ENCODE results near the gene AAMDC.
"Not testable (repeated sequence)": the region's sequence is repeated elsewhere in the genome, so short reads cannot be mapped to it uniquely, and the experiment has no call there.

AAMDC gene

GRCh38 chr11:77873345-77873744, 52.4 kb downstream of the AAMDC start:
- no peaks in the 10 kb centered on the region for H3K79me2 ChIP-seq (ENCODE audit: control insufficient read depth, insufficient read depth, low read length, poor library complexity)
- no peaks in the 10 kb centered on the region for H3K9me3 ChIP-seq (ENCODE audit: insufficient read depth, low read depth, low read length)
- H2BK120ac ChIP-seq (ENCODE audit: insufficient read depth, low read length, poor library complexity): no peak overlapping the region
- H3K79me1 ChIP-seq (ENCODE audit: low read length): no peaks in the 10 kb centered on the region
- H4K91ac ChIP-seq (ENCODE audit: low read depth, low read length): no peak overlapping the region
- H3K18ac ChIP-seq (ENCODE audit: low read length): no peak overlapping the region
- no peak for DNase-seq
- H4K8ac ChIP-seq (ENCODE audit: low read depth, low read length): no peak overlapping the region
- WGBS (ENCODE audit: extremely low coverage, insufficient coverage, insufficient read length): no CpG with 5 or more reads among the region's 1 CpG
- H2AFZ ChIP-seq (ENCODE audit: insufficient read depth, low read length, poor library complexity): no peak overlapping the region
- no peak overlapping the region for H2BK12ac ChIP-seq (ENCODE audit: low read length)
- no peaks in the 10 kb centered on the region for H3K27me3 ChIP-seq (ENCODE audit: insufficient read depth, low read length)
- H3K4me1 ChIP-seq (ENCODE audit: control insufficient read depth in 1 of 2, insufficient read depth in 2 of 2, low read length in 2 of 2): peaks cover 0 to 2% of the 10 kb centered on the region in 2 experiments
- no peak overlapping the region for H3K4ac ChIP-seq (ENCODE audit: low read depth, low read length)
- H3K4me3 ChIP-seq (ENCODE audit: low read depth, low read length): no peak overlapping the region
- no peak overlapping the region for H2BK5ac ChIP-seq (ENCODE audit: low read depth, low read length, poor library complexity)
- no peak overlapping the region for H3K4me2 ChIP-seq (ENCODE audit: low read length)
- H3K23ac ChIP-seq (ENCODE audit: low read length): no peak overlapping the region
- H3K14ac ChIP-seq (ENCODE audit: low read length): no peak overlapping the region
- H3K9ac ChIP-seq (ENCODE audit: low read length): no peak overlapping the region
- H3K27ac ChIP-seq (ENCODE audit: low read depth, low read length): no peak overlapping the region
- H2AK5ac ChIP-seq (ENCODE audit: low read length): no peak overlapping the region
- no peak overlapping the region for H4K12ac ChIP-seq (ENCODE audit: low read depth, low read length)
- peaks cover 6 to 15% of the 10 kb centered on the region in 2 experiments for H3K36me3 ChIP-seq (ENCODE audit: control insufficient read depth in 1 of 2, insufficient read depth in 2 of 2, low read length in 2 of 2)

DNA sequence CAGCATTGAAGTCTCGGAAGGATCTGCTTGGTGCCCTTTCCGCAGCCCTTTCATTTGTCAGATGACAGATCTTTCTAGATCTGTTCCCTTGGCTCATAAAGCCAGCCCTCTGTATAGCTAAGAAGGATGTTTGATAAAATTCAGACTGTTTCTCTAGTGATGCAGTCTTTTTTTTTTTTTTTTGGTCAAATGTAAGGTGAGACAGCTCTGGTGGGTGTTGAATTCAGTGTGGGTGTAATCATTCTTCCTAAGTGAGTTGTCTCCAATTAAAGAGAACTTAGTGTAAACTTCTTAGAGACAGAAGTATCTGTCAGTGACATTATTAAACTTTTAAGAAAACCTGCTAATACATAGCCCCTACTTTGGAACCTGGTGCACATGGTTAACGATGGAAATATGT, 53.3 kb downstream of the AAMDC start:
- Histone ChIP-seq H2BK120ac (ENCODE audit: insufficient read depth, low read length, poor library complexity) (no peak overlapping the region), H3K4ac (ENCODE audit: low read depth, low read length) (no peak overlapping the region), H3K36me3 (ENCODE audit: control insufficient read depth in 1 of 2, insufficient read depth in 2 of 2, low read length in 2 of 2) (peaks cover 6 to 21% of the 10 kb centered on the region in 2 experiments), H3K14ac (ENCODE audit: low read length) (no peak overlapping the region), H2AFZ (ENCODE audit: insufficient read depth, low read length, poor library complexity) (no peak overlapping the region), H3K27me3 (ENCODE audit: insufficient read depth, low read length) (no peaks in the 10 kb centered on the region), H3K79me1 (ENCODE audit: low read length) (no peaks in the 10 kb centered on the region), H3K79me2 (ENCODE audit: control insufficient read depth, insufficient read depth, low read length, poor library complexity) (no peaks in the 10 kb centered on the region), H3K18ac (ENCODE audit: low read length) (no peak overlapping the region), H3K4me1 (ENCODE audit: control insufficient read depth in 1 of 2, insufficient read depth in 2 of 2, low read length in 2 of 2) (peaks cover 0 to 2% of the 10 kb centered on the region in 2 experiments), H4K8ac (ENCODE audit: low read depth, low read length) (no peak overlapping the region), H3K9me3 (ENCODE audit: insufficient read depth, low read depth, low read length) (no peaks in the 10 kb centered on the region), H3K27ac (ENCODE audit: low read depth, low read length) (no peak overlapping the region), H4K12ac (ENCODE audit: low read depth, low read length) (no peak overlapping the region), H2BK5ac (ENCODE audit: low read depth, low read length, poor library complexity) (no peak overlapping the region), H4K91ac (ENCODE audit: low read depth, low read length) (no peak overlapping the region), H2BK12ac (ENCODE audit: low read length) (no peak overlapping the region), H3K4me2 (ENCODE audit: low read length) (no peak overlapping the region), H3K4me3 (ENCODE audit: low read depth, low read length) (no peak overlapping the region), H2AK5ac (ENCODE audit: low read length) (no peak overlapping the region), H3K9ac (ENCODE audit: low read length) (no peak overlapping the region), H3K23ac (ENCODE audit: low read length) (no peak overlapping the region)
- no CpG with 5 or more reads among the region's 3 CpGs for WGBS (ENCODE audit: extremely low coverage, insufficient coverage, insufficient read length)
- DNase-seq: no peak

GRCh38 chr11:77876045-77876444, 55.1 kb downstream of the AAMDC start:
- Histone ChIP-seq H3K4me1 (ENCODE audit: control insufficient read depth in 1 of 2, insufficient read depth in 2 of 2, low read length in 2 of 2) (peaks cover 0 to 2% of the 10 kb centered on the region in 2 experiments), H3K9me3 (ENCODE audit: insufficient read depth, low read depth, low read length) (peaks cover 2% of the 10 kb centered on the region), H4K91ac (ENCODE audit: low read depth, low read length) (no peak overlapping the region), H2BK120ac (ENCODE audit: insufficient read depth, low read length, poor library complexity) (no peak overlapping the region), H3K27me3 (ENCODE audit: insufficient read depth, low read length) (no peaks in the 10 kb centered on the region), H2BK12ac (ENCODE audit: low read length) (no peak overlapping the region), H4K12ac (ENCODE audit: low read depth, low read length) (no peak overlapping the region), H3K14ac (ENCODE audit: low read length) (no peak overlapping the region), H2AFZ (ENCODE audit: insufficient read depth, low read length, poor library complexity) (no peak overlapping the region), H3K9ac (ENCODE audit: low read length) (no peak overlapping the region), H3K18ac (ENCODE audit: low read length) (no peak overlapping the region), H3K79me1 (ENCODE audit: low read length) (no peaks in the 10 kb centered on the region), H3K4me3 (ENCODE audit: low read depth, low read length) (no peak overlapping the region), H3K23ac (ENCODE audit: low read length) (no peak overlapping the region), H3K36me3 (ENCODE audit: control insufficient read depth in 1 of 2, insufficient read depth in 2 of 2, low read length in 2 of 2) (peaks cover 6 to 22% of the 10 kb centered on the region in 2 experiments), H4K8ac (ENCODE audit: low read depth, low read length) (no peak overlapping the region), H3K27ac (ENCODE audit: low read depth, low read length) (no peak overlapping the region), H2AK5ac (ENCODE audit: low read length) (no peak overlapping the region), H2BK5ac (ENCODE audit: low read depth, low read length, poor library complexity) (no peak overlapping the region), H3K4ac (ENCODE audit: low read depth, low read length) (no peak overlapping the region), H3K4me2 (ENCODE audit: low read length) (no peak overlapping the region), H3K79me2 (ENCODE audit: control insufficient read depth, insufficient read depth, low read length, poor library complexity) (no peaks in the 10 kb centered on the region)
- DNase-seq: peak; percentile 25 to 58
- no CpG with 5 or more reads among the region's 3 CpGs for WGBS (ENCODE audit: extremely low coverage, insufficient coverage, insufficient read length)

DNA sequence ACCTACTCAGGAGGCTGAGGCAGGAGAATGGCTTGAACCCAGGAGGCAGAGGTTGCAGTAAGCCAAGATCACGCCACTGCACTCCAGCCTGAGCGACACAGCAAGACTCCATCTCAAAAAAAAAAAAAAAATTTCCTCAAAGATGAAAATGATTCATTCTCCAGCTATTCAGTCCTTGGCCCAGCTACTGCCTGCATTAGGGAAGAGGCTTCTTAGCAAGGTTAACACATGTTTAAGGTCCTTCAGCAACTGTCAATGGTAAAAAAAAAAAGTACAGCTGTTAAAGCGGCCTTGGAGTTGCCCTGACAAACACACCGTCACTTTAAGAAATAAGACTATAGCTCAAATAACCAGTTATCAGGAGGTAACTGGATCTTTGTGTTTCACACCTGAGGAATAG, 57.3 kb downstream of the AAMDC start:
- not testable (repeated sequence) for H2BK5ac ChIP-seq (ENCODE audit: low read depth, low read length, poor library complexity); H2AFZ ChIP-seq (ENCODE audit: insufficient read depth, low read length, poor library complexity); H3K9ac ChIP-seq (ENCODE audit: low read length); H3K4me3 ChIP-seq (ENCODE audit: low read depth, low read length); H2BK12ac ChIP-seq (ENCODE audit: low read length); H3K9me3 ChIP-seq (ENCODE audit: insufficient read depth, low read depth, low read length); H3K4ac ChIP-seq (ENCODE audit: low read depth, low read length); H3K14ac ChIP-seq (ENCODE audit: low read length); H3K79me1 ChIP-seq (ENCODE audit: low read length); H4K12ac ChIP-seq (ENCODE audit: low read depth, low read length); H2BK120ac ChIP-seq (ENCODE audit: insufficient read depth, low read length, poor library complexity); H3K79me2 ChIP-seq (ENCODE audit: control insufficient read depth, insufficient read depth, low read length, poor library complexity); H3K23ac ChIP-seq (ENCODE audit: low read length); H3K27ac ChIP-seq (ENCODE audit: low read depth, low read length); H3K4me1 ChIP-seq (ENCODE audit: control insufficient read depth in 1 of 2, insufficient read depth in 2 of 2, low read length in 2 of 2); H4K91ac ChIP-seq (ENCODE audit: low read depth, low read length); H3K27me3 ChIP-seq (ENCODE audit: insufficient read depth, low read length); H3K4me2 ChIP-seq (ENCODE audit: low read length); H3K18ac ChIP-seq (ENCODE audit: low read length); H4K8ac ChIP-seq (ENCODE audit: low read depth, low read length); H2AK5ac ChIP-seq (ENCODE audit: low read length)
- no CpG with 5 or more reads among the region's 4 CpGs for WGBS (ENCODE audit: extremely low coverage, insufficient coverage, insufficient read length)
- DNase-seq: peak in 1 of 2 donors; percentile 69
- peaks cover 9 to 26% of the 10 kb centered on the region in 2 experiments for H3K36me3 ChIP-seq (ENCODE audit: control insufficient read depth in 1 of 2, insufficient read depth in 2 of 2, low read length in 2 of 2)
